Calu3 (cell line): ENCODE data around the gene HEXD. TPM values are rescaled to one million over a fixed set of nuclear protein-coding genes. Genes with fewer than 3 reads are reported as not detected.

Experiments
- BruUV-seq: library from RNA; stranded (reverse); fragments of 400-500 nt; replicated peaks from 2 replicates; lab custom pipeline; 2021; lab: Mats Ljungman, UMichigan
- CTCF ChIA-PET: fragments of 300-600 bp; sonication (Branson Sonifier 250); formaldehyde crosslinking; loops from one replicate; lab custom pipeline; 2022; ENCODE audit warnings: antibody characterized with exemption; lab: Charles Lee
- DNase-seq: peaks from one replicate; pipeline ENCODE4 v3.0.0; 2022
- H3K27ac Mint-ChIP-seq: one replicate; pipeline ENCODE4 v1.8.0; 2022; ENCODE audit warnings: mixed read lengths; ENCODE audit not compliant: unreplicated experiment
- H3K27me3 Mint-ChIP-seq: one replicate; pipeline ENCODE4 v1.8.0; 2022; ENCODE audit warnings: mixed read lengths; ENCODE audit not compliant: unreplicated experiment
- H3K36me3 Mint-ChIP-seq: one replicate; pipeline ENCODE4 v1.8.0; 2022; ENCODE audit warnings: mild to moderate bottlenecking, moderate library complexity, mixed read lengths; ENCODE audit not compliant: insufficient read depth, unreplicated experiment
- H3K4me1 Mint-ChIP-seq: one replicate; pipeline ENCODE4 v1.8.0; 2022; ENCODE audit warnings: mild to moderate bottlenecking, low read depth, mixed read lengths; ENCODE audit not compliant: unreplicated experiment
- H3K4me3 Mint-ChIP-seq: one replicate; pipeline ENCODE4 v1.8.0; 2022; ENCODE audit warnings: mild to moderate bottlenecking, low read depth, moderate library complexity, mixed read lengths; ENCODE audit not compliant: unreplicated experiment
- H3K9me3 Mint-ChIP-seq: one replicate; pipeline ENCODE4 v1.8.0; 2022; ENCODE audit warnings: low read depth, mixed read lengths; ENCODE audit not compliant: unreplicated experiment
- CTCF ChIP-seq: fragments of 200-600 bp; IDR thresholded peaks from one replicate; pipeline ENCODE4 v1.8.0; 2022; ENCODE audit warnings: antibody characterized with exemption; ENCODE audit not compliant: unreplicated experiment
- intact Hi-C: fragments of 100-400 bp; cut with micrococcal nuclease; formaldehyde crosslinking; loops from one replicate; pipeline ENCODE4 v1.10.0; 2022; ENCODE audit not compliant: unreplicated experiment
- total RNA-seq: library from RNA; stranded (reverse); gene quantifications from 2 replicates; pipeline ENCODE4 v1.2.3, GENCODE V29; 2022

Gene HEXD
- total RNA-seq, 1 experiment from 2014 or later, result 30.7 TPM

DNA sequence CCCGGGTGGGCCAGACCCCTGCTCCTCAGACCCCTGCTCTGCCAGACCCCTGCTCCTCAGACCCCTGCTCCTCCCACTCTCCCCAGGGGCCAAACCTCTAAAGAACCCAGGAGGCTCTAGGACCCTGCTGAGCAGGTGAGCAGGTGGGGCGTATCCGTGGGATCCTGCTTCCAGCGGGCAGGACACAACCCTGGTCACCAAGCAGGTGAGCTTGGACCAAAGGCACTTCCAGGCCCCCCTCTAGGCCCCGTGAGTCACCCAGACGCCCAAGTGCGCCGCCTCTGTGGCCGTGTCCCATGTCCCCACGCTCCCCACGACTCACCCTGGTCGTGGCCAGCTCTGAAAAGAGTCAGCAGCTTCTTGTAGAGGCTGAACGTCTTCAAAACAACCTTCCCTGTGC lies 27.4 kb downstream of the HEXD start:
- Mint-ChIP-seq H3K4me3 (no peak overlapping the region), H3K36me3 (peaks cover 51% of the 10 kb centered on the region), H3K27ac (no peak overlapping the region), H3K9me3 (no peaks in the 10 kb centered on the region), H3K4me1 (peaks cover 7% of the 10 kb centered on the region), H3K27me3 (no peaks in the 10 kb centered on the region)
- CTCF ChIA-PET, result no interaction called here
- no peak for TF ChIP-seq CTCF
- DNase-seq, result no peak
- no TSS peak for BruUV-seq
- intact Hi-C loops, result no loop called here

DNA sequence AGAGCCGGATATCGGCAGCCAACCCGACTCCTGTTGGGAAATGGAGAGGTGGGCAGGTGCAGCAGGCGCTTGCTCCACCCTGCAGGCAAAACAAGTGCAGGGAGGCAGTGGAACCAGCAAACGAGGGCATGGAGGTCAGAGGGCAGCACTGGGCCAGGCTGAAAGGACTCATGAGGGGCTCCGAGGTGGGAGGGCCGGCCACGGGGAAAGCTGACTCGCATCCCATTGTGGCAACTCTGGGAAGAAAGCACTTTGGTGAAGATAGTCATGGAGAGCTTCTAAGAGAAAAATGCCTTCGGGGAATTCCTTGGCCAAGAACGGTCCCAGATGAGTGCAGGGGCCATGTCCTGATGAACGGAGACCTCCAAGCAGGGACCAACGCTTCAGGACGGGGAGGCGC lies 28.0 kb downstream of the HEXD start:
- Mint-ChIP-seq H3K27me3 (no peaks in the 10 kb centered on the region), H3K9me3 (no peaks in the 10 kb centered on the region), H3K27ac (no peak overlapping the region), H3K4me3 (no peak overlapping the region), H3K36me3 (peaks cover 54% of the 10 kb centered on the region), H3K4me1 (peaks cover 7% of the 10 kb centered on the region)
- TF ChIP-seq CTCF, result no peak
- intact Hi-C loops, result no loop called here
- DNase-seq, result no peak
- CTCF ChIA-PET, result no interaction called here
- no TSS peak for BruUV-seq

GRCh38 chr17:82446649-82447048 lies 28.5 kb downstream of the HEXD start:
- DNase-seq, result no peak
- CTCF ChIA-PET, result no interaction called here
- TF ChIP-seq CTCF, result no peak
- Mint-ChIP-seq H3K4me1 (peaks cover 7% of the 10 kb centered on the region), H3K27ac (no peak overlapping the region), H3K36me3 (peaks cover 49% of the 10 kb centered on the region), H3K9me3 (no peaks in the 10 kb centered on the region), H3K27me3 (no peaks in the 10 kb centered on the region), H3K4me3 (no peak overlapping the region)
- intact Hi-C loops, result no loop called here
- BruUV-seq, result no TSS peak

DNA sequence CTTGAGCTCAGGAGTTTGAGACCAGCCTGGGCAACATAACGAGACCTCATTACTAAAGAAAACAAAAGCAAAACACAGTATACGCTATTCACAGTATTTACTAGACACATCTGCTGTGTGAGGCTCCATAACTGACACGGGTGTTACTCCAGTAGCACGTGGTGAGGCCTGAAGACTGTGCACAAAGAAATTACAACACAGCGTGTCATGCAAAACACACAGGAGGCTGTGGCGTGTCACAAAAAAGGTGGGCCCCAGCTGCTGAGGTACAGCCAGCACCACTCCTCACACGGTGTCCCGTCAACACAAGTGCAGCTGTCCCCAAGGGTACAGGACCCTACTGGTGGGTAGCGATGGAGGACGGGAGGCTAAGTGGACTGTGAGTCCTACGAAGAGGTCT lies 29.7 kb downstream of the HEXD start:
- CTCF ChIA-PET, result no interaction called here
- no peak overlapping the region for H3K4me3 Mint-ChIP-seq
- peaks cover 7% of the 10 kb centered on the region for H3K4me1 Mint-ChIP-seq
- intact Hi-C loops, result no loop called here
- no TSS peak for BruUV-seq
- TF ChIP-seq CTCF, result no peak
- peaks cover 43% of the 10 kb centered on the region for H3K36me3 Mint-ChIP-seq
- DNase-seq, result no peak
- no peak overlapping the region for H3K27ac Mint-ChIP-seq
- H3K9me3 Mint-ChIP-seq, result no peaks in the 10 kb centered on the region
- H3K27me3 Mint-ChIP-seq, result no peaks in the 10 kb centered on the region
